Measurements from ENCODE around the gene CXCR4. TPM values are rescaled to one million over a fixed set of nuclear protein-coding genes. Genes with fewer than 3 reads are reported as not detected.
"Not testable (repeated sequence)": the region's sequence is repeated elsewhere in the genome, so short reads cannot be mapped to it uniquely, and the experiment has no call there.

CXCR4 gene
- total RNA-seq, 1 donor from 2014 or later: 4.4 TPM

DNA sequence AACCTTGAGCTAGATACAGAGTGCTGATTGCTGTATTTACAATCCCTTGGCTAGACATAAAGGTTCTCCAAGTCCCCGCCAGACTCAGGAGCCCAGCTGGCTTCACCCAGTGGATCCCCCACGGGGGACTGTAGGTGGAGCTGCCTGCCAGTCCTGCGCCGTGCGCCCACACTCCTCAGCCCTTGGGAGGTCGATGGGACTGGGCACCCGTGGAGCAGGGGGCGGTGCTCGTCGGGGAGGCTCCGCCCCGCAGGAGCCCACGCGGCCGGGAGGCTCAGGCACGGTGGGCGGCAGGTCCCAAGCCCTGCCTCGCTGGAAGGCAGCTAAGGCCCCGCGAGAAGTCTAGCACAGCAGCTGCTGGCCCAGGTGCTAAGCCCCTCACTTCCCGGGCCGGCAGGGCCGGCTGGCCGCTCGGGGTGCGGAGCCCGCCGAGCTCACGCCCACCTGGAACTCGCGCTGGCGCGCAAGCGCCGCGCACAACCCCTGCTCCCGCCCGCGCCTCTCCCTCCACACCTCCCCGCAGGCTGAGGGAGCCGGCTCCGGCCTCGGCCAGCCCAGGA lies 30.0 kb downstream of the CXCR4 start:
- DNase-seq (ENCODE audit: low spot score): not testable (repeated sequence)

DNA sequence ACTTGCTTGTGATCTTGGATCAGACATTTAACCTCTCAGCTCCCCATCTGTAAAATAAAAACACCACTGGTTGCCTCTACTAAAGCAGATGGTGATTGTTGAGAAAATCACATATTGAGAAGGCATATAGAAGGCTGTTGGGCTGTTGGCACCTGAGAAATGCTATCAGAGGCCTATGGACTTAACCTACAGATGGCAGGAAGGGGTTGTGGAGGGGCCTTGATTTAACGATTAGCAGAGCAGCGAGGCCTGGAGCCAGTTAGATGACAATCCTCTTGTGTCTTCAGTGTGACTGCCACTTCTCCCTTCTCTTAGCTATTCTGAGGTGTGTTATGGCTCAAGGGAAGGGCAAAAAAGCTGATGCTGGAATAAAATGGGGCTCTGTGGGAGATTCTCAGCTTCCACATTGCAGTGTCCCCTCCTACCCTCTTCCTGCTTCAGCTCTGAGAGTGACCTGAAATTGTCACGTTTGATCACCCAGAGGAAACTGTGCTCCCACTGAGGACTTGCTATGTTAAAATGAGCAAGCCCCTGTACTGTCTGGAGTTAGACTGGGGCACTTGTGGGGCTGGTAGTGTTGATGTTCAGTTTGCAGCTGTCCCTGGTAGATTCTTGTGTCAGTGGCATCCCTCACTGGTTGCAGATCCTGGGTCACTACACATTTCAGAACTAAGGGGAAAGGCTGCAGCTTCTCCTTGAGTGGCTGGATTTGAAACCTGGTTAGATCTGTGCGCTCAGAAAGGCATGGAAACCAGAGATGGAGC lies 31.5 kb downstream of the CXCR4 start:
- no peak for DNase-seq (ENCODE audit: low spot score)
- intact Hi-C loops (cut with DNase I): no loop called here

More for the DNA sequence above, 30.0 kb downstream of the CXCR4 start:
- intact Hi-C loops (cut with DNase I): not testable (repeated sequence)

DNA sequence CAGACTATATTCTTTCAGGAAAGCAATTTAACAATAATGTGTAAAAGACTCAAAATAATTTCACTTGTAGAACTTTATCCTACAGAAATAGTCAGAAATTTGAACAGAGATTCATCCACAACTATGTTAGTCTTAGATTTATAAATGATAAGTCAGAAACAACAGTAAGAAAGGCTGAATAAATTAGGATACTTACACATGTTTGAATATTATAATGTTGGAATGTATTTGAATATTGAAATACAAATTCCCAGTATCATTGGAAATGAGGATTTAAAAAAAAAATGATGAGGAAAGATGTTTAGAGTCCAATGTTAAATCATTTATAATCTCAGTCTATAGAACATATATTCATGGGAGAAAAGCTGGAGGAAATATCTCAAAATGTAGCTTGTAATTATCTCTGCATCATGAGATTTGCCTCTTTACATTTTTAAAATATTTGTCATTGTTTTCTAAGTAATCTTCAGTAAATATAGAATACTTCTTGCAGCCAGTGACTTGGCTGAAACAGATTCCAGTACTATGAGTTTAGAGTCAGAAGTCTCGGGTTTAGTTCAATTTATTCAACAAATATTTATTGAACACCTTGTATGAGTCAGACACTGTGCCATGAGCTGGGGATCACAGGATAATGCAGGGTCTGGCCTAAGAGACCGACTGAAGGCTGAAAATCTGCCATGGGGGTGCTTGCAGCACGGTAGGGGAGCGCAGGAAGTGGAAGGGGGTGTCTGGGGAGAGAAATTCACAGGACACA lies 32.3 kb downstream of the CXCR4 start:
- intact Hi-C loops (cut with DNase I): no loop called here
- DNase-seq (ENCODE audit: low spot score): no peak

DNA sequence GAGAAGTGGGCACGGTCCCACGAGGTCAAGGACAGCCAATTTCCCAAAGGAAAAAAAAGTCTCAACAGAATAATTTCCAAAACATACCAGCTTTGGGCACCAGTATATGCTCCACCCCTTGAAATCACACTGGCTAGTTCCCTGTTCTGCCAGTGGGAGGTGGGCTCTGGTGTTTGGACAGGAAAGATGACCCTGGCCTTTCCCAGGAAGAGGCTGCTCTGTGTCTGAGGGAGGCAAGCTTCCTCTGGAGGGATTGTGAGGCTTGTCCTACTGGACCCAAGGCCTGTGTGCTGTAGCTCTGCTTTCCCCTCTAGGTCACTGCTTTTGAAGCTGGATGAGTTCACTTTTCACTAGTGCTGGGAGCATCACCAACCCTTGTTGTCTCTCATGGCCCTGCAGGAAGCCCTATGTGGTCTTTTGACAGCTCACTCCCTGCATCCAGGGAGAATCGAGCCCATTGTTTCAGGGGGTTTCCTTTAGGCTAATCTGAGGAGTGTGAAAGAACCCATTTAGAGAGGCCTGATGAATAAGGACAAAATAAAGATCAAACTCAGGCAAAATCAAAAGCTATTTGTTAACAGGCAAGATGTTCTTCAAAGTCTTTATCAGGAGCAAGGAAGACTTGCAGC lies 36.3 kb downstream of the CXCR4 start:
- DNase-seq (ENCODE audit: low spot score): no peak
- intact Hi-C loops (cut with DNase I): no loop called here

DNA sequence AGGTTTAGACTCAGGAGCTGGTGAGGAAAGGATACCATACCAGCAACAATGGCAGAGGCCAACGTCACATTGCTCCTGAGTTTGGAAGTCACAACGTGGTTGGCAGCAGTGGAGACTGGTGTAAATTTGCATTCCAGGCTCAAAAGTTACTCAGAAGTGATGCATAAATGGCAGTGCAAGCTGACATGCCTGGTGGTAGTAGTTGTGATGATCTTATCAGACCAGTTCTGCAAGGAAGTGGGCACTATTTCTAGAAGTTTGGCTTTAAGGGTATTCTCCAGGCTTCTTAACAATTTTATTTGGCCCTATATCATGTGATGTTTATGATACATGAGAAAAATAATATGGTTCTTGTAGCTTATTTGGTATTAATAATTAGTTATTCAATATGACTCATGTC lies 37.8 kb downstream of the CXCR4 start:
- DNase-seq (ENCODE audit: low spot score): no peak
- intact Hi-C loops (cut with DNase I): no loop called here

DNA sequence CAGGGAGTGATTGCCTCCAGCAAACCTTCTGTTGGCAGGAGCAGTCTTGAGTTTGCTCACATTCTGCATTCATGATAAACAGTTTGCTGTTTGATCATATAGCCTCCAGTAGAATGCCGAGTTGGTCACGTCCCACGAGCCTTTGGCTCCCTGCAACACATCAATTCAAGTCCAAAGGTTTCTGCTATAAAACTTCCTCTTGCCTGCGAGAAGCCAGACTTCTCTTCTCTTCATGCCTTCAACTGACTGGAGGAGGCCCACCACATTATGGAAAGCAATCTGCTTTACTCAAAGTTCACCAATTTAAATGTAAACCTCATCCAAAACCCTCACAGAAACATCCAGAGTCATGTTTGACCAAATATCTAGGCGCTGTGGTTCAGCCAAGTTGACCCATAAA lies 40.8 kb downstream of the CXCR4 start:
- DNase-seq (ENCODE audit: low spot score): no peak
- intact Hi-C loops (cut with DNase I): no loop called here

DNA sequence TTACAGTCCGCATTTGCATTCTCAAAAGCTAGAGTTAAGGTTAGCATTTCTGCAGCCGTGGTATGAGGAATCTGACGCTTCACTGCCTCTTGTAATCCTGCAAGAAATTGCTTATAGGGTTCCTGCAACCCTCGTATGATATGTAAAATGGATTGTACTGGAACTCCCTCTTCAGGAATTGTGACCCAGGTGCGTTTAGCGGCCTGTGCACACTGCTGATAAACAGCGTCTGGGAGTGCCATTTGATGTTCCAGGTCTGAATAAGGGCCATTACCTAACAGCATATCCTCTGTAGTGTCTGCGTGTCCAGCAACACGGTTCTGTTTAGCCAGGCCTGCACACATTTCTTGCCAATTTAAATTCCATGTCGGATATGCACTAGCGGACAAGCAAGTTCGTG lies 42.5 kb downstream of the CXCR4 start:
- intact Hi-C loops (cut with DNase I): no loop called here
- DNase-seq (ENCODE audit: low spot score): no peak

DNA sequence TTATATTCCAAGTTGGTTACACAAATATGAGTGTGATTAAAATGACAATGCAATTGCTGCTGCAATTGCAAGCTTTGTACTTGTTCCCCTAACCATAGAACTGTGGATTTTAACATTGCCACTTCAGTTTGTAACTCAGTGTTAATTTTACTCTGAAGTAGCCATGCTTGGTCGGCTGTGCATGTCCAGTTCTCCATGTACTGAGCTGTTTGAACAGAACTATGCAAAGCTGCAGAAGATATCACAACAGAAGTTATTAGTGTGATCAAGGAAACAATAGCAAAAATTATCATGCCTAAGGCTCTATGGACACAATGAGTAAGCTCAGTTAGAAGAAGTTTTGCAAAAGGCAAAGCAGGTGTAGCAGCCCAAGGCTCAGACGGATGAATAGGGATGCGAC lies 45.3 kb downstream of the CXCR4 start:
- no peak for DNase-seq (ENCODE audit: low spot score)
- intact Hi-C loops (cut with DNase I): no loop called here

DNA sequence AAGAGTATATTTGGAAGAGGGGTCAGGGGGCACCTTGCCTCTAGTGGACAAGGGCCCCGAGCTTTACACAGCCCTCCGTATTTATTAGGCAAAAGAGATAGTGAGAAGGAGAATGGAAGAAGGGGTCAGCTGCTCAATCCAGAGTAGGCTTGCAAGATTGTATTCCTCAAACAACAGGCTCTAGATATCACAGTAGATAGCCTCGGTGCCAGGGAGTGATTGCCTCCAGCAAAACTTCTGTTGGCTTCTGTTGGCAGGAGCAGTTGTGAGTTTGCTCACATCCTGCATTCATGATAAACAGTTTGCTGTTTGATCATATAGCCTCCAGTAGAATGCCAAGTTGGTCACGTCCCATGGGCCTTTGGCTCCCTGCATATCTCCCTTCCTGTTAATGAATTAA lies 46.1 kb downstream of the CXCR4 start:
- intact Hi-C loops (cut with DNase I): not testable (repeated sequence)

DNA sequence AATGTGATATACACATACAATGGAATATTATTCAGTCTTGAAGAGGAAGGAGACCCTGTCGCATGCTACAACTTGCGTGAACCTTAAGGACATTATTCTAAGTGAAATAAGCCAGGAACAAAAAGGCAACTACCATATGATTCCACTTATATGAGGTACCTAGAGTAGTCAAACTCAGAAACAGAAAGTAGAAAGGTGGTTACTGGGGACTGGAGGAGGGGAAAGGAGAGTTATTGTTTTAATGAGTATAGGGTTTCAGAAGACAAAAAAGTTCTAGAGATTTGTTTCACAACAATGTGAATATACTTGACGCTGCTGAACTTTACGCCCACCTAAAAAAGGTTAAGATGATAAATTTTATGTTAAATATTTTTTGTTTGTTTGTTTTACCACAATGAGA lies 47.0 kb downstream of the CXCR4 start:
- DNase-seq (ENCODE audit: low spot score): no peak
- intact Hi-C loops (cut with DNase I): no loop called here

More for the DNA sequence above, 46.1 kb downstream of the CXCR4 start:
- DNase-seq (ENCODE audit: low spot score): not testable (repeated sequence)

DNA sequence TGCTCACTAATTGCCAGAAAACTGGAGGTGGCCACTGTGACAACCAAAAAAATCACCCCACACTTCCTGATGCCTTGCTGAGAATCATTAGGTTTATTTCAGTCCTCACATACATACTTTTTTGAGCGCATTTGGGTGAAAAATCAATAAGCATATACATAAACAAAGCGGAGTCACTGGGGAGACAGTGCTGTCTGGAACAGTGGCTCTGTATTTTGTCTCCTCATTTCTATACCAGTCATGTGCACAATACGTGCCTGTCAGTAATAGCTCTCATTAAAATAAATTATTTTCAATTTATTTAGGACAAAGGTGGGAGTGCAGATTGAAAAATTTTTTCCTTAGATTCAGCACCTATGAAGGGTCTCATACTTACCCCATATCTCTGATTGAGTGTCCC lies 48.2 kb downstream of the CXCR4 start:
- intact Hi-C loops (cut with DNase I): no loop called here
- no peak for DNase-seq (ENCODE audit: low spot score)

DNA sequence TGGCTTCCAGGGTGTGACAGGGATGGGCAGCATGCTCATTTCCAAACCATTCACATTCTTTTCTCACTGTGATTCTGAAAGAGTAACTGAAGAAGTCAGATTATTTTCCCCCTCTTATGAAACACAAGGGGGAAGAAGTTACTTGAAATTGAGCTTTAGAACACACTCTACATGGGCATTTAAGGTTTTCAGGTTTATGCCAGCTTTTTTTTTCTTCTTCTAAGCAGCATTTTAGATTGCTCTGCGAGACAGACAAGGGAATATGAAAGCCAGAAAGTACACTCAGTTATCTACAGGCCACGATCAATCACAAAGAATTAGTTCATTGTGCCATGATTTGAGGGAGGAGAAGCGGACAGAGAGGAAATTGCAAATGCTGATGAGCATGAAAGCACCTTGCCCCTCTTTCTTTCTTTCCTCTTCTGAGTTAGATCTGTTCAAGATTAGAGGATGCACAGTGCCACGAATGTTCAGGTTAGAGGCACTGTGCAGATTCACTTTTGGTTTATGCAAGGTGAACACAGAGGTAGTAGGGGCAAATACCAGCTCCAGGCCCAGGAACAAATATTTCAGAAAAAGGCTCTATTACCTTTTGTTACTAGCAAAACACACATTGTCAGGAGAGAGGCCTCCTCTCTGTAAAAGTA lies 49.2 kb downstream of the CXCR4 start:
- no peak for DNase-seq (ENCODE audit: low spot score)
- intact Hi-C loops (cut with DNase I): no loop called here

DNA sequence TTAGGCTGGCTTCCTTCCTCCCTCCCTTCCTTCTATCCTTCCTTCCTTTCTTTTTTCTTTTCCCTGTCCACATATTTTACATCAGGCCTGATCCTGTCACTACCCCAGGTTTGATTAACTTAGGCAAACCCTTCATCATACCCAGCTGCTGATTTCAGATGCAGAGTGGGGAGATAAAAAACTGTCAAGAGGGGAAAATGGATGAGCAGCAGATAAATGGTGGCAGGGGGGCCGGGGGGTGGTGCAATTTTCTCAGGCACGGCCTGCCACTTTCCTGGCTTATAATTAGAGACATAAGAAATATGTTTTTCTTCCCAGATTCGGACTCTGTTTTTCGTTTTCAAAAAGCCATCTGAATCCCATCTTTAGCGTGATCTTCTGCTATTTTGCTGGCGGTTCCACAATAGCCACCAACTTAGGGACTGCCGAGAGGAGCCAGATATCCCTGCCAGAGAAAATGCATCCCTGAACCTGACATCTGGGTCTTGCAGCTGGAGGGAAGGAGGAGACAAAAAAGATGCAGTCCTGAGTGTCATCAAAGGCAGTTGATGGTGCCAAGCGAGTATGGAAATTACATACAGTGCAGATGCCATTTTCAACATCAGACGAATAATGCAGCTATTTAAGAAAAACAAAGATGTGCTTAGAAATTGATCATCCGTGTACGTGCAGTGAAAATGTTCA lies 49.9 kb downstream of the CXCR4 start:
- intact Hi-C loops (cut with DNase I): no loop called here
- DNase-seq (ENCODE audit: low spot score): no peak

DNA sequence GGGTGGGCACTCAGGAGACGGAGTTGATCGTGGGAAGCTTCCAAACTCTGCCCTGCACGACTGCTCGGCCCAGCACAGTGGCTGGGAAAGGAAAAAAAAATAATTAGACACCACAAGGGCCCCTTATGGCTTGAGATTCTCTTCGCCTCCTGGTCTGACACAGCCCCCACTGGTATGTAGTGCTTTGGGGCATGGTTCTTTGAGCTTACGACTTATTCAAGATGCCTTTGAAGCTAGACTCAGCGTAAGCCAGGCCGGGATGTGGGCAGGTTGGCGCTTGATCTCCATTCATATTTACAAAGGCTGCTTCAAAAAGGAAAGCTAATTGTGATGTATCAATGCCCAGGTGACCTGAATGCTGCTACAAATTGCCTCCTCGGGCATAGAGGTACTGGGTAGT lies 50.5 kb downstream of the CXCR4 start:
- DNase-seq (ENCODE audit: low spot score): no peak
- intact Hi-C loops (cut with DNase I): no loop called here

DNA sequence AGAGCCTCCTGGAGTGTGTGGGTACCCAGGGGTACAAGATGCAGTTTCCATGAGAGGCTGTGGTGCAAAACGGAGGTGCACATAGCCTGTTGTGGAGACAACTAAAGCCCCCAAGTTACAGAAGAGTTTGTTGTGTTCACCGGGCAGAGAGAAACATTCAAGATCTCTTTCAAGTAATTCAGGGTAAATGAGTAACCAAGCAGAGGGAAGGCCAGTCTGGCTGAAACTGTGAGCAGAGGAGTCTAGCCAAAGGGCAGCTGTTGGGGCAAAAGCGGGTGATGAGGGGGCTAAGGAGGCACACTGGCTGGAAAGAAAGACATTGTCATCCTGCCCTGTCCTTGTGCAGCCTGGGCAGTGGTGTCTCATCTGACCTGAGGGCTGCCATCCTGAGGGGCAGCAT lies 52.0 kb downstream of the CXCR4 start:
- intact Hi-C loops (cut with DNase I): no loop called here
- no peak for DNase-seq (ENCODE audit: low spot score)

DNA sequence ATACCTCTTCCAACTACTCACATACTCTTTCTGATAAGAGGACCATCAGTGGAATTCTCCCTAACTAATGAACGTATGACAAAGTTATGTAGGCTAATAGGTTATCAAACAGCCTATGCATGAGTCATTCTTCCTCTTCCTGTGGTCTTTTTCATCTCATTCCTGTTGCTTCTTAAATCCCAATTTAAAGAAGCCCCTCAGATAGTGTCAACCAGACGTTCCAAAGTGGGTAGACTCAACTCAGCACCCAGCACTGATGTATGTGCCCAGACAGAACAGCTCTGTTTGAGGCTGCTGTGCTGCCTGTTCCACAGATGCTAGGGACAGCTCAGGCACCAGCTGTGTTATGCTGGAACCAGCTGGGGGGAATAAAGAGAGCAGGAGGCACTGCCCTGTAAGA lies 52.6 kb downstream of the CXCR4 start:
- no peak for DNase-seq (ENCODE audit: low spot score)
- intact Hi-C loops (cut with DNase I): no loop called here

Measured in cardiac septum (tissue), 1 donor.